Upper lobe of left lung (tissue), 6 donors: ENCODE data around the gene CATSPERE. TPM values are rescaled to one million over a fixed set of nuclear protein-coding genes. Genes with fewer than 3 reads are reported as not detected.

Source experiments
- ATAC-seq, 2 donors: fragments of 200-7000 bp; cut with Tn5 transposase; one replicate each; pipeline ENCODE4 v1.9.1; 2022; ENCODE audit warnings: mild to moderate bottlenecking in 2 of 2, moderate library complexity in 2 of 2; ENCODE audit not compliant: low FRiP score in 2 of 2
- DNase-seq, 2 donors: peaks; one replicate each; pipeline ENCODE4 v3.0.0-alpha.2; 2019 to 2020
- H3K27ac ChIP-seq, 4 donors: fragments of 200-600 bp; sonication (generic); one replicate each; pipeline ENCODE4 v1.5.1; 2016 to 2019
- H3K27me3 ChIP-seq, 4 donors: fragments of 200-600 bp; sonication (generic); one replicate each; pipeline ENCODE4 v1.5.1; 2017 to 2019
- H3K36me3 ChIP-seq, 4 donors: fragments of 200-600 bp; sonication (generic); one replicate each; pipeline ENCODE4 v1.5.1; 2016 to 2019
- H3K4me1 ChIP-seq, 4 donors: fragments of 200-600 bp; sonication (generic); one replicate each; pipeline ENCODE4 v1.5.1; 2018 to 2019
- H3K4me3 ChIP-seq, 4 donors: fragments of 200-600 bp; sonication (generic); one replicate each; pipeline ENCODE4 v1.5.1; 2017 to 2019; ENCODE audit warnings: mild to moderate bottlenecking in 2 of 4, moderate library complexity in 1 of 4
- H3K9me3 ChIP-seq, 4 donors: fragments of 200-600 bp; sonication (generic); one replicate each; pipeline ENCODE4 v1.5.1; 2018 to 2019
- CTCF ChIP-seq, 6 experiments: fragments of 450-650 bp in 4 of 6; fragments of 200-600 bp in 2 of 6; sonication (generic) in 2 of 6; IDR thresholded peaks; one replicate each; pipeline ENCODE4 v1.5.1; 2016 to 2019; ENCODE audit warnings: antibody characterized with exemption in 6 of 6
- EP300 ChIP-seq, 4 donors: sonication (generic); formaldehyde crosslinking; IDR thresholded peaks; one replicate each; pipeline ENCODE4 v1.5.1; 2017; ENCODE audit warnings: antibody characterized with exemption in 4 of 4, control low read depth in 2 of 4
- POLR2A ChIP-seq, 4 donors: fragments of 450-650 bp; IDR thresholded peaks; one replicate each; pipeline ENCODE4 v1.5.1; 2016 to 2017; ENCODE audit warnings: antibody characterized with exemption in 4 of 4, mild to moderate bottlenecking in 2 of 4
- POLR2AphosphoS5 ChIP-seq, 2 donors: sonication (generic); formaldehyde crosslinking; IDR thresholded peaks; one replicate each; pipeline ENCODE4 v1.5.1; 2017; ENCODE audit warnings: antibody characterized with exemption in 2 of 2
- WGBS, 2 donors: methylation state at CpG; one replicate each; pipeline ENCODE4 v1.1.5; 2017 to 2018; 5-methylcytosine and 5-hydroxymethylcytosine counted together
- total RNA-seq, 6 donors: library from RNA; depleted of rRNA in 4 of 6; stranded (reverse); fragments of >200 nt in 4 of 6; gene quantifications; one replicate each; pipeline versions ENCODE4 v1.1.0 to v1.2.1, GENCODE V29; 2016 to 2021
- donor health status: DM: no; HTN: no; CAD: no; lungs with moderate emphysema.
- donor health status: DM: no; HTN: yes; CAD: no; lungs with severe emphysema.

The CATSPERE gene
- total RNA-seq, 6 donors from 2014 or later = 0.91 to 2.4 (median 1.4) TPM; not detected in 1

GRCh38 chr1:244451951-244452795, 8.9 kb upstream of the CATSPERE start:
- no peaks in the 10 kb centered on the region for H3K27me3 ChIP-seq
- peak overlapping the region; percentile 93 to 98 (median 96) for H3K27ac ChIP-seq
- no peak for TF ChIP-seq EP300 (IDR thresholded peaks at IDR 0.05)
- peak in 1 of 2 donors; percentile 38 for TF ChIP-seq POLR2AphosphoS5 (IDR thresholded peaks at IDR 0.05)
- TF ChIP-seq CTCF (IDR thresholded peaks at IDR 0.05) = peak; percentile 51 to 87 (median 73)
- TF ChIP-seq POLR2A (IDR thresholded peaks at IDR 0.05) = no peak
- no peaks in the 10 kb centered on the region for H3K9me3 ChIP-seq
- ATAC-seq = peak; percentile 99
- peak; percentile 99 for DNase-seq
- H3K36me3 ChIP-seq = no peaks in the 10 kb centered on the region
- peaks cover 21 to 35% (median 26%) of the 10 kb centered on the region in 4 donors for H3K4me1 ChIP-seq
- peak overlapping the region in 3 of 4 donors; percentile 65 to 96 (median 74) for H3K4me3 ChIP-seq
- 13 to 29% methylated on average over 10 to 24 of the region's 47 CpGs for WGBS, 2 donors

GRCh38 chr1:244454412-244454811, 6.7 kb upstream of the CATSPERE start:
- DNase-seq = no peak

GRCh38 chr1:244456586-244456985, 4.5 kb upstream of the CATSPERE start:
- no peak for TF ChIP-seq POLR2A (IDR thresholded peaks at IDR 0.05)

More at GRCh38 chr1:244454412-244454811, 6.7 kb upstream of the CATSPERE start:
- H3K27ac ChIP-seq = peak overlapping the region in 1 of 4 donors; percentile 29
- no peak for TF ChIP-seq POLR2A (IDR thresholded peaks at IDR 0.05)
- H3K4me1 ChIP-seq = peaks cover 12 to 19% (median 15%) of the 10 kb centered on the region in 4 donors
- no peaks in the 10 kb centered on the region for H3K36me3 ChIP-seq
- no peak for ATAC-seq
- H3K4me3 ChIP-seq = no peak overlapping the region
- no peaks in the 10 kb centered on the region for H3K9me3 ChIP-seq
- H3K27me3 ChIP-seq = no peaks in the 10 kb centered on the region
- WGBS, 2 donors = 68 to 77% methylated on average over 6 of the region's 6 CpGs

GRCh38 chr1:244458781-244459180, 2.3 kb upstream of the CATSPERE start:
- Histone ChIP-seq H3K4me3 (no peak overlapping the region), H3K36me3 (no peaks in the 10 kb centered on the region), H3K27me3 (no peaks in the 10 kb centered on the region), H3K4me1 (peaks cover 8 to 14% (median 9%) of the 10 kb centered on the region in 4 donors), H3K27ac (no peak overlapping the region), H3K9me3 (no peaks in the 10 kb centered on the region)
- WGBS, 2 donors = 87 to 95% methylated on average over 4 of the region's 4 CpGs
- TF ChIP-seq POLR2A (IDR thresholded peaks at IDR 0.05) (no peak), EP300 (IDR thresholded peaks at IDR 0.05) (no peak), POLR2AphosphoS5 (IDR thresholded peaks at IDR 0.05) (no peak), CTCF (IDR thresholded peaks at IDR 0.05) (no peak)
- ATAC-seq = no peak
- DNase-seq = no peak

More at GRCh38 chr1:244456586-244456985, 4.5 kb upstream of the CATSPERE start:
- Histone ChIP-seq H3K4me1 (peaks cover 8 to 14% (median 13%) of the 10 kb centered on the region in 4 donors), H3K27ac (no peak overlapping the region), H3K4me3 (no peak overlapping the region), H3K9me3 (no peaks in the 10 kb centered on the region), H3K27me3 (no peaks in the 10 kb centered on the region), H3K36me3 (no peaks in the 10 kb centered on the region)
- WGBS, 2 donors = 94 to 97% methylated on average over 1 of the region's 1 CpG
- DNase-seq = no peak
- no peak for ATAC-seq

GRCh38 chr1:244460197-244460596, 876 bp upstream of the CATSPERE start:
- no peak for ATAC-seq
- H3K27ac ChIP-seq = peak overlapping the region in 3 of 4 donors; percentile 84 to 91 (median 88)
- 98 to 100% methylated on average over 3 to 4 of the region's 4 CpGs for WGBS, 2 donors

More at GRCh38 chr1:244460197-244460596, 876 bp upstream of the CATSPERE start:
- H3K9me3 ChIP-seq = no peaks in the 10 kb centered on the region
- TF ChIP-seq POLR2AphosphoS5 (IDR thresholded peaks at IDR 0.05) (no peak), EP300 (IDR thresholded peaks at IDR 0.05) (no peak), CTCF (IDR thresholded peaks at IDR 0.05) (no peak), POLR2A (IDR thresholded peaks at IDR 0.05) (no peak)
- H3K27me3 ChIP-seq = no peaks in the 10 kb centered on the region
- DNase-seq = no peak
- peaks cover 7 to 9% (median 8%) of the 10 kb centered on the region in 4 donors for H3K4me1 ChIP-seq
- H3K4me3 ChIP-seq = peak overlapping the region in 1 of 4 donors; percentile 57
- H3K36me3 ChIP-seq = no peaks in the 10 kb centered on the region
